HEK293 (cell line): ENCODE data around the gene DR1.

Experiments
- CTCF ChIP-seq: fragments of 450-650 bp; formaldehyde crosslinking; IDR thresholded peaks from 2 replicates; pipeline ENCODE4 v1.5.1; 2016; ENCODE audit warnings: missing biosample characterization, missing genetic modification characterization
- HOXA7 ChIP-seq: sonication (generic); formaldehyde crosslinking; IDR thresholded peaks from 2 replicates; pipeline ENCODE4 v1.8.1; 2022; ENCODE audit warnings: missing genetic modification reagents, borderline replicate concordance
- ZBTB6 ChIP-seq: fragments of 450-650 bp; formaldehyde crosslinking; IDR thresholded peaks from 2 replicates; pipeline ENCODE4 v1.5.1; 2017; ENCODE audit warnings: missing biosample characterization, missing genetic modification characterization
- ZEB2 ChIP-seq: fragments of 450-650 bp; formaldehyde crosslinking; IDR thresholded peaks from 2 replicates; pipeline ENCODE4 v1.5.1; 2016; ENCODE audit warnings: missing biosample characterization, missing genetic modification characterization
- ZNF121 ChIP-seq: fragments of 450-650 bp; formaldehyde crosslinking; IDR thresholded peaks from 2 replicates; pipeline ENCODE4 v1.5.1; 2016; ENCODE audit warnings: missing biosample characterization, missing genetic modification characterization
- ZNF513 ChIP-seq: fragments of 450-650 bp; IDR thresholded peaks from 2 replicates; pipeline ENCODE4 v1.5.1; 2018; ENCODE audit warnings: missing biosample characterization, missing genetic modification characterization
- ZNF623 ChIP-seq: fragments of 450-650 bp; formaldehyde crosslinking; IDR thresholded peaks from 2 replicates; pipeline ENCODE4 v1.5.1; 2016; ENCODE audit warnings: missing biosample characterization, missing genetic modification characterization
- ZNF768 ChIP-seq: fragments of 450-650 bp; formaldehyde crosslinking; IDR thresholded peaks from 2 replicates; pipeline ENCODE4 v1.5.1; 2018; ENCODE audit warnings: missing biosample characterization, mild to moderate bottlenecking, missing genetic modification characterization
- TF ChIP-seq, protein P1 (sequence below): fragments of 450-650 bp; formaldehyde crosslinking; IDR thresholded peaks from 2 replicates; pipeline ENCODE4 v1.5.1; 2016; ENCODE audit warnings: missing biosample characterization, missing genetic modification characterization

GRCh38 chr1:93352376-93352775, 6.7 kb downstream of the DR1 start:
- TF ChIP-seq ZEB2: no peak
- no peak for TF ChIP-seq ZNF768 (tag by site-specific recombination)
- no peak for TF ChIP-seq CTCF (tag by site-specific recombination)
- no peak for TF ChIP-seq ZNF623 (tag by site-specific recombination)
- no peak for TF ChIP-seq ZNF121 (tag by site-specific recombination)
- TF ChIP-seq ZBTB6: no peak
- TF ChIP-seq, protein P1, sequence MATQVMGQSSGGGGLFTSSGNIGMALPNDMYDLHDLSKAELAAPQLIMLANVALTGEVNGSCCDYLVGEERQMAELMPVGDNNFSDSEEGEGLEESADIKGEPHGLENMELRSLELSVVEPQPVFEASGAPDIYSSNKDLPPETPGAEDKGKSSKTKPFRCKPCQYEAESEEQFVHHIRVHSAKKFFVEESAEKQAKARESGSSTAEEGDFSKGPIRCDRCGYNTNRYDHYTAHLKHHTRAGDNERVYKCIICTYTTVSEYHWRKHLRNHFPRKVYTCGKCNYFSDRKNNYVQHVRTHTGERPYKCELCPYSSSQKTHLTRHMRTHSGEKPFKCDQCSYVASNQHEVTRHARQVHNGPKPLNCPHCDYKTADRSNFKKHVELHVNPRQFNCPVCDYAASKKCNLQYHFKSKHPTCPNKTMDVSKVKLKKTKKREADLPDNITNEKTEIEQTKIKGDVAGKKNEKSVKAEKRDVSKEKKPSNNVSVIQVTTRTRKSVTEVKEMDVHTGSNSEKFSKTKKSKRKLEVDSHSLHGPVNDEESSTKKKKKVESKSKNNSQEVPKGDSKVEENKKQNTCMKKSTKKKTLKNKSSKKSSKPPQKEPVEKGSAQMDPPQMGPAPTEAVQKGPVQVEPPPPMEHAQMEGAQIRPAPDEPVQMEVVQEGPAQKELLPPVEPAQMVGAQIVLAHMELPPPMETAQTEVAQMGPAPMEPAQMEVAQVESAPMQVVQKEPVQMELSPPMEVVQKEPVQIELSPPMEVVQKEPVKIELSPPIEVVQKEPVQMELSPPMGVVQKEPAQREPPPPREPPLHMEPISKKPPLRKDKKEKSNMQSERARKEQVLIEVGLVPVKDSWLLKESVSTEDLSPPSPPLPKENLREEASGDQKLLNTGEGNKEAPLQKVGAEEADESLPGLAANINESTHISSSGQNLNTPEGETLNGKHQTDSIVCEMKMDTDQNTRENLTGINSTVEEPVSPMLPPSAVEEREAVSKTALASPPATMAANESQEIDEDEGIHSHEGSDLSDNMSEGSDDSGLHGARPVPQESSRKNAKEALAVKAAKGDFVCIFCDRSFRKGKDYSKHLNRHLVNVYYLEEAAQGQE (tag by site-specific recombination): no peak
- TF ChIP-seq HOXA7 (CRISPR knock-in tag): no peak
- no peak for TF ChIP-seq ZNF513
